Cardiac septum (tissue), 1 donor: ENCODE data around the gene INO80C. TPM values are rescaled to one million over a fixed set of nuclear protein-coding genes. Genes with fewer than 3 reads are reported as not detected.
"Not testable (repeated sequence)": the region's sequence is repeated elsewhere in the genome, so short reads cannot be mapped to it uniquely, and the experiment has no call there.

ENCODE experiments used
- DNase-seq: peaks from one replicate; pipeline ENCODE4 v3.0.0-alpha.2; 2020; ENCODE audit warnings: low spot score
- intact Hi-C: fragments of 100-400 bp; cut with DNase I; formaldehyde crosslinking; loops from one replicate; pipeline ENCODE4 v1.14.0; 2022
- total RNA-seq: library from RNA; stranded (reverse); fragmentation: NEBNext Ultra II Directional; extraction: Animal tissue kit (Norgen Biotek cat#: 25700); gene quantifications from one replicate; pipeline ENCODE4 v1.2.1, GENCODE V29; 2021
- donor health status: DM: no; HTN: no; CAD: no.

Gene INO80C
- total RNA-seq, 1 donor from 2014 or later, result 21.8 TPM

- intact Hi-C loops, result no loop called here
- DNase-seq, result no peak
Measured at GRCh38 chr18:35468711-35469110, 29.0 kb downstream of the INO80C start.

- DNase-seq, result no peak
- intact Hi-C loops, result no loop called here
Measured at GRCh38 chr18:35467624-35468016, 30.1 kb downstream of the INO80C start.

- DNase-seq, result no peak
- intact Hi-C loops, result no loop called here
Measured at GRCh38 chr18:35466815-35467623, 30.7 kb downstream of the INO80C start.

- intact Hi-C loops, result no loop called here
- DNase-seq, result no peak
Measured at GRCh38 chr18:35466334-35466733, 31.4 kb downstream of the INO80C start.

- intact Hi-C loops, result no loop called here
Measured at GRCh38 chr18:35465329-35465728, 32.4 kb downstream of the INO80C start.

GRCh38 chr18:35464831-35465279 is 32.9 kb downstream of the INO80C start:
- DNase-seq, result no peak
- intact Hi-C loops, result no loop called here

More at GRCh38 chr18:35465329-35465728, 32.4 kb downstream of the INO80C start:
- no peak for DNase-seq

- DNase-seq, result no peak
- intact Hi-C loops, result no loop called here
Measured at GRCh38 chr18:35463827-35464226, 33.9 kb downstream of the INO80C start.

GRCh38 chr18:35463050-35463449 is 34.7 kb downstream of the INO80C start:
- DNase-seq, result no peak
- intact Hi-C loops, result no loop called here

GRCh38 chr18:35460736-35461161 is 37.0 kb downstream of the INO80C start:
- DNase-seq, result no peak
- intact Hi-C loops, result no loop called here

GRCh38 chr18:35459997-35460396 is 37.8 kb downstream of the INO80C start:
- intact Hi-C loops, result loop anchor here (5.0 kb wide), 2 partner anchors 37 to 53 kb away; partner anchors contain the start of gene INO80C
- DNase-seq, result no peak

GRCh38 chr18:35458677-35459441 is 38.9 kb downstream of the INO80C start:
- intact Hi-C loops, result loop anchor here (5.0 kb wide), 2 partner anchors 38 to 52 kb away; partner anchors contain the start of gene INO80C
- peak; percentile 90 for DNase-seq

- intact Hi-C loops, result loop anchor here (5.0 kb wide), 2 partner anchors 39 to 51 kb away; partner anchors contain the start of gene INO80C
- DNase-seq, result no peak
Measured at GRCh38 chr18:35458271-35458670, 39.5 kb downstream of the INO80C start.

GRCh38 chr18:35457140-35457704 is 40.5 kb downstream of the INO80C start:
- intact Hi-C loops, result loop anchor here (5.0 kb wide), 2 partner anchors 40 to 50 kb away; partner anchors contain the start of gene INO80C
- DNase-seq, result no peak

GRCh38 chr18:35455926-35456763 is 41.6 kb downstream of the INO80C start:
- no peak for DNase-seq
- intact Hi-C loops, result loop anchor here (5.0 kb wide), 2 partner anchors 41 to 49 kb away; partner anchors contain the start of gene INO80C

- intact Hi-C loops, result loop anchor here (5.0 kb wide), 2 partner anchors 42 to 48 kb away; partner anchors contain the start of gene INO80C
- DNase-seq, result no peak
Measured at GRCh38 chr18:35454803-35455202, 43.0 kb downstream of the INO80C start.

GRCh38 chr18:35453065-35453464 is 44.7 kb downstream of the INO80C start:
- intact Hi-C loops, result not testable (repeated sequence)

GRCh38 chr18:35451916-35452315 is 45.8 kb downstream of the INO80C start:
- intact Hi-C loops, result no loop called here
- no peak for DNase-seq

More at GRCh38 chr18:35453065-35453464, 44.7 kb downstream of the INO80C start:
- not testable (repeated sequence) for DNase-seq

GRCh38 chr18:35451032-35451431 is 46.7 kb downstream of the INO80C start:
- intact Hi-C loops, result no loop called here
- DNase-seq, result no peak

- intact Hi-C loops, result no loop called here
- no peak for DNase-seq
Measured at GRCh38 chr18:35444636-35445035, 53.1 kb downstream of the INO80C start.
